Measurements from ENCODE around the gene DOK6. TPM values are rescaled to one million over a fixed set of nuclear protein-coding genes. Genes with fewer than 3 reads are reported as not detected.
"Not testable (repeated sequence)": the region's sequence is repeated elsewhere in the genome, so short reads cannot be mapped to it uniquely, and the experiment has no call there.

The DOK6 gene
- polyA plus RNA-seq, 1 donor, result 3.5 TPM

- no peak for DNase-seq (ENCODE audit: low read depth)
These were observed 404.3 kb downstream of the DOK6 start for GRCh38 chr18:69804776-69805501.

- DNase-seq (ENCODE audit: low read depth), result no peak
These were observed 407.7 kb downstream of the DOK6 start for GRCh38 chr18:69808399-69808798.

GRCh38 chr18:69813559-69813958 is 412.9 kb downstream of the DOK6 start:
- DNase-seq (ENCODE audit: low read depth), result no peak

- DNase-seq (ENCODE audit: low read depth), result no peak
These were observed 414.2 kb downstream of the DOK6 start for GRCh38 chr18:69814861-69815385.

- no peak for DNase-seq (ENCODE audit: low read depth)
These were observed 416.8 kb downstream of the DOK6 start for GRCh38 chr18:69817335-69817940.

GRCh38 chr18:69819460-69819859 is 418.8 kb downstream of the DOK6 start:
- no peak for DNase-seq (ENCODE audit: low read depth)

GRCh38 chr18:69820538-69820937 is 419.9 kb downstream of the DOK6 start:
- DNase-seq (ENCODE audit: low read depth), result no peak

GRCh38 chr18:69830189-69830588 is 429.5 kb downstream of the DOK6 start:
- no peak for DNase-seq (ENCODE audit: low read depth)

GRCh38 chr18:69834980-69835379 is 434.3 kb downstream of the DOK6 start:
- not testable (repeated sequence) for DNase-seq (ENCODE audit: low read depth)

GRCh38 chr18:69838003-69838402 is 437.3 kb downstream of the DOK6 start:
- no peak for DNase-seq (ENCODE audit: low read depth)

GRCh38 chr18:69838620-69839411 is 438.1 kb downstream of the DOK6 start:
- no peak for DNase-seq (ENCODE audit: low read depth)

- DNase-seq (ENCODE audit: low read depth), result no peak
These were observed 438.8 kb downstream of the DOK6 start for GRCh38 chr18:69839497-69839896.

GRCh38 chr18:69840001-69840400 is 439.3 kb downstream of the DOK6 start:
- DNase-seq (ENCODE audit: low read depth), result no peak

GRCh38 chr18:69840445-69840844 is 439.8 kb downstream of the DOK6 start:
- DNase-seq (ENCODE audit: low read depth), result no peak

GRCh38 chr18:69841117-69841516 is 440.4 kb downstream of the DOK6 start:
- DNase-seq (ENCODE audit: low read depth), result no peak

GRCh38 chr18:69843015-69843414 is 442.3 kb downstream of the DOK6 start:
- no peak for DNase-seq (ENCODE audit: low read depth)

- no peak for DNase-seq (ENCODE audit: low read depth)
These were observed 444.0 kb downstream of the DOK6 start for GRCh38 chr18:69844656-69845055.

- no peak for DNase-seq (ENCODE audit: low read depth)
These were observed 445.2 kb downstream of the DOK6 start for GRCh38 chr18:69845593-69846506.

- no peak for DNase-seq (ENCODE audit: low read depth)
These were observed 452.4 kb downstream of the DOK6 start for GRCh38 chr18:69853051-69853450.

- no peak for DNase-seq (ENCODE audit: low read depth)
These were observed 453.8 kb downstream of the DOK6 start for GRCh38 chr18:69854455-69854854.

GRCh38 chr18:69858897-69859296 is 458.2 kb downstream of the DOK6 start:
- no peak for DNase-seq (ENCODE audit: low read depth)

Measured in forelimb muscle (tissue), 1 donor.